ENCODE results near the gene LHX2.

The LHX2 gene

DNA sequence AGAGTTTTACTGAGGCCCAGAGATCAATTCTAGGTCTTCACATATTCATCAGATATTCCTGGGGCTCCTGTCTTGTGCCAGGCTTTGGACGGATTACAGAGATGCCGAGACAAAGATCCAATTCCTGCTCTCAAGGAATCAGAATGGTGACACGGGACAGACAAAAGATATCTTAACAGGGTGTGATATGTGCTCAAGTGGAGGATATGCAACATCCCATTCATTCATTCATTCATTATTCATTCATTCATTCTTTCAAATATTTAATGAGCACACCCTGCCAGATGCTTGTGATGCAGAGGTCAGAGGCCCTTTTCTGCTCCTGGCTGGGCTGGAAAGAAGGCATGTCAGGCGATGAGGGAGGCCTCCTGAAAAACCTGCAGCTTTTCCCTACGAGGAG lies 21.8 kb downstream of the LHX2 start:
- DNase-seq (ENCODE audit: low read depth) = no peak

DNA sequence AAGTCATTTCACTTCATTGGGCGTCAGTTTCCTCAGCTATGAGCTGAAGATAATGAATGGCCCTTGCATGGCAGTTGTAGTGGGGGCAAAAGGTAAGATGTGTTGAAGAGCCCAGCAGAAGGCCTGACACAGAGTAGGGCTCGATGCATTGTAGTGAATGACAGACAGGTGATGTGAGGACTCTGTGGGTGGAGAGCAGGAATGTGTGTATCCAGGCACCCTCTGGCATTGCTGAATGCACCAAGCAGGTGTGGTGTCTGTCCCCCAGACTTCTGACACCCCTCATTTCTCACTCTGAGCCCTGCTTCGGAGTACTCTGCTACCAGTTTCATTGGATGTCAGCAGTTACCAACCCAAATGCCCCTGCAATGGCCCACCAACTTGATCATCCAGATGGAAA lies 22.4 kb downstream of the LHX2 start:
- no peak for DNase-seq (ENCODE audit: low read depth)

DNA sequence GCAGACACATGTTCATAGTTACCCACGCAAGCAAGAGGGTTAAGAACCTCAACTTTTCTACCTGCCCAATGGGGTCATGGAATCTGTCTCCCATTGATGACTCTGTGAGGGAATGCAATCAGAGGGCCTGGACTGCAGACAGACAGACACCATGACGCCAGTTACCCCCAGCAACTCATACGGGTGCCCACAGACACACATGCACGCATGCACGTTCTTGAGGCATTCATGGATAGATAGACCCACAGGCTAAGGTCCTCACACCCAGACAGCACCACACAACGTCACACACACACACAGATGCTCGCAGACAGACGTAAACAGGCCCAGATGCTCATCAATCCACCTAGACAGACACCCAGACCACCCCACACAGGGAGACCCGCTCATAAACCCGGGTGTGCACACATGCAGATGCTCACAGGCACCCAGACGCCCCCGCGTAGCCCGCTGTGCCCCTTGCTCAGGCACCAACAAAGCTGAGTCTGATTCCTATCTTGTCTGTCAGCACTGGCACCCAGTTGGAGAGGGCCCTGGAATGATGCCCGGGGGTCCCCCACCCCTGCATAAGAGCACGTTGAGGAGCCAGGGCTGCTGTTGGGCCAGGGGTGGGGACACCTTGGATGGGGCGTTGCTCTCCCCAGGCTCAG lies 23.6 kb downstream of the LHX2 start:
- no peak for DNase-seq (ENCODE audit: low read depth)

DNA sequence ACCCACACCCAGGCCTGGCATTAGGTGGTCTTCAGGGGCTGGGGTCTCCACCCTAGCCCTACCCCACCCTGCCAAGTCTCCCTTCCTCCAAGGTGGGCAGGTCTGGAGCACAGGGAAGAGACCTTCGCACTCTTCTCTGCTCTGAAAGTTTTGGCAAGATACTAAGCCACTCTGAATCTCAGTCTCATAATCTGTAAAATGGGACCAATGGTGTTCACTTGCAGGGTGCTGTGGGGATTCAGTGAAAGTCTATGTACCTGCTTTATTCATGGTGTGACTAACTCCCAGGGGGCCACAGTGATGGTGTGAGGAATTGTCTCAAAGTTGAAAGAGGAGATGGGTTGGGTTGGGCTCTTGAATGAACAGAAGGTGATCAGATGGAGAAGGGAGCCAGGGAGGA lies 25.0 kb downstream of the LHX2 start:
- DNase-seq (ENCODE audit: low read depth) = no peak

DNA sequence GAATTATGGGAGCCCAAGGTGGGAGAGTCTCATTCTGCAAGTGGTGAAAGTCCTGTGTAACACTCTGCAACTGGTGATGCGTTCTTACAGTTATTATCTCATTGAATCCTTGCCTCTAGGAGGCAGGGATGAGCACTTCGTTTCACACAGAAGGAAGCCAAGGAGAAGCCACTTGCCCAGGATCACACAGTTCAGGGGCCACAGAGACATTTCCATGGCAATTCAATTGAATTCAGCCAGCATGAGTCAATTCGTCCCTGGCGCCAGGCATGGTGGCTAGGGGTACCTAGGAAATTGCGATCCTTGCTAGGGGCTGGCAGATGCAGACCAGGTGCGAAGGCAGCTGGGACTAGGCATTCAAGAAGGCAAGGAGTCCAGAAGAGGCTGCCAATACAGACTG lies 26.2 kb downstream of the LHX2 start:
- no peak for DNase-seq (ENCODE audit: low read depth)

DNA sequence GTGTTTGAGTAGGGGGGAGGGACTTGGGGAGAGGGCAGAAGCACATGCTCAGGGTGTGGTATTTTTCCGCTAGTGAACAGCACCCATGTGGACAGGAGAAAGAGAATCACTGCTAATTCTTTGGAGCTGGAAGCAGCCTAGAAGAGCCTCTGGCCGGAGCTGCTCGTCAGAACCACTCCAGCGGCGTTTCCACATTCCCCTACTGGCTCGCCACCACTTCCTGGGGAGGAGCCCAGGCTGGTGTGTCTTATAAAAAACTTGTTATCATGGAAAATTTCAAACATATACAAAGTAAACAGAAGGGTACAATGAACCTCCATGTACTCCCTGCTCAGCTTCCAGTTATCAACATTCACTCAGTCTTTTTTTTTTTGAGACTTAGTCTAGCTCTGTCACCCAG lies 26.7 kb downstream of the LHX2 start:
- DNase-seq (ENCODE audit: low read depth) = no peak

DNA sequence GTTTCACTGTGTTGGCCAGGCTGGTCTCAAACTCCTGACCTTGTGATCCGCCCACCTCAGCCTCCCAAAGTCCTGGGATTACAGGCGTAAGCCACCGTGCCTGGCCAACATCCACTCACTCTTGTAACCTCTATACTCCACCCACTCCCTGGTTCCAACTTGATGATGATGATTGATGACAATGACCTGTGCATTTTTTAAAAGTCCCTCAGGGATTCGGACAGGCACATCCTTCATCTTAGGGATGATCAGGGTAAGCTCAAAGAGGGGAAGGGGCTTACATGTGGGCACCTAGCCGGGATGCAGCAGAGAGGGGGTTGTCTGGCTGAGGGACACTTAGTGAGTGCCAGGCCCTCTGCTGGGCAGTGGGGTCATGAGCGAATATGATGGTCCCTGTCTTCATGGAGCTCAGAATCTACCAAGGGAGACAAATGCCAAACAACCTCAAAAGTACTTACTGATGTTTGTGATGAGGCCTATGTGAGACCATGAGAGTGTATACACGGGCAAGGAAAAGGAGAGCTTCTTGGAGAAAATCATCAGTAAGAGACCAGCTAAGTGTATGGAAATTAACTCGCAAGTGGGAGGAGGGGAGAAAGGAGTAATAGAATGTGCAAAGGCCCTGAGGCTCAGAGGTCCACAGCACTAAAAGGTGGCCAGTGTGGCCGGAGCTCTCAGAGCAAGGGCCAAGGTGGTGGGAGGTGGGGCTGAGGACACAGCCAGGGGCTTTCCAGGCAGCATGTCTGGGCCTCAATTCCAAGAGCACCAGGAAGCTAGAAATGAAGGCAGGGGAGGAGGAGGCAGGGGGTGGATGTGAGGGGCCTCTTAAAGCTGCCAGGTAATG lies 27.4 kb downstream of the LHX2 start:
- DNase-seq (ENCODE audit: low read depth) = no peak

DNA sequence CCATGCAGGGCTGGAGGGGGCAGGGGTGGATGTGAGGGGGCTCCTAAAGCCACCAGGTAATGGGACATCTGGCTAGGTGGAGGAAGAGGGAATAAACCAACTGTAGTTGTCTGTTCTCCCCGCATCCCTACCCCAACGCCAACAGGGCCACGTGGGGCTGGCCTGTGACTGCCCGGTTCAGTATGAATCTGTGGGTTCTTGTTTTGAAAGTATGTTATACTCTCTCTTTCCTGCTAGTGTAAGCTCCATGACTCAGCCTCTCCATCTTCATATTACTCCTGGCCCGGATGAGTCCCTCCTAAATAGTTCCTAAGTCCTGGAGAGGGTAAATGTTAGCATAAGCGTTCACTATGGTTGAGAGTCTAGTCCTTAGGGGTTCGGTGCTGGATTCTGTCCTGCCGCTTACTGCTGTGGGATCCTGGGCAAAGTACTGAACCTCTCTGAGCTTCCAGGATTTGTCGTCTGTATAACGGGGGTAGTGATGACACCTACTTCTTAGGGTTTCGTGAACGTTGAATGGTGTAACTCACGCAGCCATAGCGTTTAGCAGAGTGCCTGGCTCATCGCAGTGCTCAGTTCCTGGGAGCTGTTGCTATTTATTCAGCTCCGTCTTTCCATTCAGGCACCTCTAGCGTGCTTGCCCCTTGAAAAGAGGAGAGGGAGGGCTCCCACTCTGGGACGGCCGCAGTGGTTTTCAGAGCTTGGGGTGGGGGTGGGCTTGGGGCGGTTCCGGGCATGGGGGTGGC lies 28.8 kb downstream of the LHX2 start:
- no peak for DNase-seq (ENCODE audit: low read depth)

DNA sequence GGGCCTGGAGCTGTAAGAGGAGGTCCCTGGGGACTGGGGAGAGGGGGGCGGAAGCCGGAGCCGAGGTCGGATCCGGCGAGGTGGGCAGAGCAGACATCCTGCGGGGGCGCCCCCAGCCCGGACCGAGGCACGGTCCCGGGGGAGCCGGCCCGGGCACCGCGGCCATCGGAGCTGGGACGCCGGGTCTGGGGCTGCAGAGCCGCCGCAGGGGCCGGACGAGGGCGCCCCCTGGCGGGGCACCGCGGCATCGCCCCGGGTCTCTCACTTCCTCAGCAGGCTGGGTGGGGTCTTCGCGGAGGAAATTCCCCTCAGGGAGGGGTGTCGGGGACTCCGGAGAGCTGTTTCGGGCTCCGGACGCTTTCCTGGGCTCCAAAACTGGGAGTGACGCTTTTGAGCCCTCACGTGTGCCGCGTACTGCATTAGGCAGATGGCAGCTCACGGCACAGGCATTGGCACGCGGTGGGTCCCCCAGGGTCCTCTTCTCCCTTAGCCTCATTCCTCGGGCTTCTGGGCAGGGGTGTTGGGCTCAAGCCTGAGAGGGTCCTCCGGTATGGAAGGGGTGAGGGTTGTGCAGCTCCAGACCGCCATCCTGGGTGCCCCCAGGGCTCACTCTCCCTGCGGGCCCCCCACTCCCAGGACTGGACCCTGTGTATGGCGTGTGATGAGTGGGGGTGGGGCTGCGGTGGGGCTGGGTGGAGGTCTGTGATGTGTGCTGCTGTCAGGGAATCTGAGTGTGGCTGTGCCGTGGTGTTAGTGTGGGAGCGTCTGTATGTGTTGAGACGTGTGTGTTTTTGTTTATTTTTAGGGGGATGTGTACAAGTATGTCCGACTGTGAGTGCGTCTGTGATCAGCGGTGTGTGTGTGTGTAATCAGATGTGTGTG lies 29.6 kb downstream of the LHX2 start:
- peak; percentile 15 for DNase-seq (ENCODE audit: low read depth)

DNA sequence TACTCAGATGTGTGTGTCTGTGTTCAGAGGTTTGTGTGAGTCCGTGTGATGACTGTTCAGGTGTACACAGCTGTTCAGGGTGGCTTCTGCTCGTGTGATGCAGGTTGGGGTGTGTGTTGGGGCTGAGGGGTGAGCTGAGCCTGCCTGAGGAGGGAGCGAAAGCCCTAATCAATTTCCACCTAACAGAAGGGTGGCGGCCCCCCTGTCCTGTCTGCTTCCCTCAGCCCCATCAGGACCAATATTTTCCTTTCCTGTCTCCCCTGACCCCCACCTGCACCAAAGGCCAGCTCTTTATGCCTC lies 30.2 kb downstream of the LHX2 start:
- no peak for DNase-seq (ENCODE audit: low read depth)

DNA sequence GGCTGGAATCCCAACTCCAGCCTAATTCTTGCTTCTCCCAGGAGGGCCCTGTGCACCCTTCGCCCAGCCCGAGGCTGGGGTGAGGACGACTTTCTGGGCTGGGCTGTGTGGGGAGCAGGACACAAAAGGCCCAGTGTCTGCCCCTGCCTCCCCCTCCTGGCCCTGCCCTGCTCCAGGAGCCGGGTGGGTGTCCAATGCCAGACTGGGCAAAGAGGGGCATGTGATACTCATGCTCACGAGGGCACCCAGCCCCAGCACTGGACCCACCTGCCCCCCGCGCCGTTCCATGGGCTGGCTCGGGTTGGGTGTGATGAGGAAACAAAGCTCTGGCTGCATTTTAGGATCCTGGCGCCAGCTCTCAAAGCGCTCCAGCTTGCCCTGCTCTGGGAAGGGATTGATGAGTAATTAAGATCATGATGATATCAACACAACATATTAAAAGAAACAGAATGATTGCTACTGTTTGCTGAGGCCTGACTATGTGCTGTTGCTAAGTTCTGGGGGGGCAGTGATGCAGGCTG lies 30.7 kb downstream of the LHX2 start:
- no peak for DNase-seq (ENCODE audit: low read depth)

DNA sequence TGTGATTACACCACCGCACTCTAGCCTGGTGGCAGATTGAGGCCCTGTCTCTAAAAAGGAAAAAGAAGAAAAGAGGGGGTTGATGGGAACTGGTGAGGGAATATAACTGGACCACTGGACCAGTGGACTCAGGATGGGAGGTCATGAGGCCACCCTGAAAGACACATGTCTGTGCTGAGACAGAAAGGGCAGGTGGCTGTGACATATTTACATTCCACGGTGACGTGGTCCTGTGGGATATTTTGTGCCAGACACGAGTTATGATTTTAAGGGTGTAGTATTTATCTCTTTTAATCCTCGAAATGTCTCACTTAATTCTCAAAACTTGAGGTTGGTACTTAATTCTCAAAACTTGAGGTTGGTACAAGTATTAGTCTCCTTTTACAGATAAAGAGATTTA lies 32.9 kb downstream of the LHX2 start:
- no peak for DNase-seq (ENCODE audit: low read depth)

DNA sequence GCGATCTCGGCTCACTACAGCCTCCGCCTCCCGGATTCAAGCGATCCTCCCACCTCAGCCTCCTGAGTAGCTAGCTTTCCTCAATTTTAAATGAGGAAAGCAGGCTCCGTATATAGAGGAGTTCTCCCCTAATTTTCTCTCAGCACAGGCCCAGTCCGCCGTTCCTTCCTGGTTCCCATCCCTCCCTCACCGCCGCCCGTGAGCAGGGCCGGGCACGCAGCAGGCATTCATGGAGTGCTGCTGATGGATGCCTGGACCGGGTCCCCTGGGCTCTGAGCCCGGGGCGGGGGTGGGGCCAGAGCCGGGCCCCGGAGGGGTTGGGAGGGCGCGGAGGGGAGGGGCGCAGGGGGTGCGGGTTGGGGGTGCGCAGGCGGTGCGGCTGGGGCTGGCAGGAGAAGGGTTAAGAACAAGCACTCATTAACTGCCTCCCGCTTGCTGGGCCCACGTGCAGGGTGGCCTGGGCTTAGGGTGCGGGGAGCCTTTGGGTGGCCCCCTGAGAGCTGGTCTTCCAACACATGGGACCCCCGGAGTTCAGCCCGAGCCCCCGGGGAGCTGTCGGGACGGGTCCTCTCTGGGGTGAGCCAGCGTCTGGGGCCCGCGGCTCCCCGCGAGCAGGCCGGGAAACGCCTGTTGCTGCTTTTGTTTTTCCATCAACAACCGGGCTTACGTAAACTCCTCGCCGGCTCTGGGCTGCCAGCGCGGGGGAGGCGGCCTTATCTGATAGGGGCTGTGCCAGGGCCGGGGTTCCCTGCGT lies 33.7 kb downstream of the LHX2 start:
- no peak for DNase-seq (ENCODE audit: low read depth)

DNA sequence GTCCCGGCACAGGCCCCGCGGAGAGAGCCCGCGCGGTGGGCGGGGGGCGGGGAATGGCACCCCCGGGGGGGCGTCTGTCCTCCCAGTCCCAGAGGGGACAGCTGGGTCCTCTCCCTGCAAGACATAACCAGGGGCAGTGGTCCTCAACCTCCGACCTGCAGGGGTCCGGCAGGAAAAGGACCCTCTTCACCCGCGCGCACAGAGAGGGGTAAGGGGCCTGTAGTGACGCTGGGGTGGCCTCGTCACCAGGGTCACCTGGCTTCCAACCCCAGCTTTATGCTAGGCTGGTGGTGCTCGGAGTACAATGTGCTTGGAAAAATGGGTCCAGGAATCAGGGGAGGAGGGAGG lies 34.2 kb downstream of the LHX2 start:
- DNase-seq (ENCODE audit: low read depth) = no peak

DNA sequence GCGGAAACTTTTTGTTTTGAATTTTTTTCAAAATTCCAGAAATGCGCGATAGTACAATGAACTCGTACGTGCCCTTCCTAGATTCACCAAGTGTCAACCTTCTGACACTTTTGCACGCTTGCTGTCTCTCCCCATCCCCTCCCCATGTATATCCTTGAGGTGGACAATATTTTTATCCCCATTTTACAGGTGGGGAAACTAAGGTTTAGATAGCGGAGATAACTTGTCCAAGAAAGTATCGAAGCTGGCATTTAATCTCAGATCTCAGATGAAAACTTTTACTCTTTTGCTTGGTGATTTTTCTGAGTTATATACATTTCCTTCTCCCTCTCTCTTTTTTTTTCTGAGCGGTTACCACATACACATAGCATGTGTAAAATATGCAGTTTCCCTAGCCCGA lies 34.6 kb downstream of the LHX2 start:
- no peak for DNase-seq (ENCODE audit: low read depth)

DNA sequence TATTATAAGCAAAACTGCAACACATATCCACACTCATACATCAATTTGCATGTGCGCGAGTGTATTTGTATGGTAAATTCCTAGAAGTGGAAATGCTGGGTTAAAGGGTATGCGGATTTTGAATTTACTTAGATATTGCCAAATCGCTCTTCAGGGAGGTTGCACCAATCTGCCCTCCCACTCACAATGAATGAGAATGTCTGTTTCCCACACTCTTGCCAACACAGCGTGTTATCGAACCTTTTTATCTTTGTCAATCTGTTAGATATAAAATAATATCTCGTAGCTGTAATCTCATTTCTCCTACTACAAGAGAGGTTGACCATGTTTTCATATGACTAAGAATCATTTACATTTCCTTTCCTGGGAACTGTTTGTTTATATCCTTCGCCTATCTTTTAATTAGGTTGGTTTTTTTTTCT lies 35.7 kb downstream of the LHX2 start:
- no peak for DNase-seq (ENCODE audit: low read depth)

DNA sequence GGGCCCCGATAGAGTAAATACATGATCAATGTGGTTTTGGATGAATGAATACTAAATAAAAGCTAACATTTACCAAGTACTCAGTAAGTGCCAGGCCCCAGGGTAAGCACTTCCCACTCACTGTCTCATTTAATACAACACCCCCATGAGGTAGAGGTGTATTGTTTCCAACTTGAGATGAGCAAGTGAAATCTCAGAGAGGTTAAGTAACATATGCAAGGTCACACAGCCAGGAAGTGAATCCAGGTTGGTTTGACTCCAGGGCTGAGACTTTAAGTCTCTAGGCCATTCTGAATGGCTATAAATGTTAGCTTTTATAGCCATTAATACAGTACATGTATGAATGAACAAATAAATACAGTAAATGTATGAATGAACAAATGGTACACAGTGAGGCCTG lies 39.4 kb downstream of the LHX2 start:
- no peak for DNase-seq (ENCODE audit: low read depth)

DNA sequence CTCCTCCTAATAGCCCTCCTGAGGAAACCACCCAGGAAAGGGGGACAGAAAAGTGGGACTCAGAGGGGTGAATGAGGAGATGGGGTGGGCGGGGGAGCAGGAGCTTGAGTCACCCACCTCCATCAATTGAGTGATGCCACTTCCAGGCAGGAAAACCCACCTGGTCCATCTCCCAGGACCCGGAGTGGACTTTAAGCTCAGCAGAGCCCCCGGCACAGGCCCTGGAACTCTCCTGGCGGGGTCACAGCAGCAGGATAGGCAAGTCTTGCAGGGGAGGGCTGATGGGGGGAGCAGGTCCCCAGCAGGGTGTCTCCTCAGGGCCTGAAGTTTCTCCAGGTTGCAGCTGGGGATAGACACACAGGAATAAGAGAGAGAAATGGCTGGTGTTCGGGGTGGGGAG lies 40.8 kb downstream of the LHX2 start:
- no peak for DNase-seq (ENCODE audit: low read depth)

DNA sequence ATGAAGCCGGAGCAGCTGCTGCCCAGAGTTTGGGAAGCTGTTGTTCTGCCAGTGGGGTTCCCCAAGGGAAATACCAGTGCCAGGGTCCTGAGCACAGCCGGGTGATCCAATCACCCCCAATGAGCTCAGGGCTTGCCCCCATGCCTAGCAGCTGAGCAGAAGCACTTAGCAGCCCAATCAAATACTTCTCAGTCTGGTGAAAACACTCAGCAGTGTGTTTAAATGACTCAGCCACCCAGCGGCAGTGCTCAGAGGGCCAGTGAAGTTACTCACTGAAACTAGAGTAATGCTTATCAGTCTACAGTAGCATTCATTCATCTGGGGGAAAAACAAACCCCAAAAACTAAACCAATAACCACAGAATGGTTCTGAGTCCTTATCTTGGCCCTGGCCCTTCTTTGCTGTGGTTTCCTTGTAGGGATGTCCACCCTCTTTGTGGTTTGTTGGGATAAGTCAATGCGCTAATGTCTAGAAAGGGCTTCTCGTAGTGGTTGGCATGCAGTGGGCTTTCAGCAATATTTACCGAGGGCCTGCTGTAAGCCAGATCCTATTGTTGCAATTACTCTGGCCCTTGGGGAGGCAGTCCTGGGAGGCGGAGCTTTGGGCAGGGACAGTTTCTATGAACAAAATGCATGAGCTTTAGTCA lies 43.1 kb downstream of the LHX2 start:
- no peak for DNase-seq (ENCODE audit: low read depth)

DNA sequence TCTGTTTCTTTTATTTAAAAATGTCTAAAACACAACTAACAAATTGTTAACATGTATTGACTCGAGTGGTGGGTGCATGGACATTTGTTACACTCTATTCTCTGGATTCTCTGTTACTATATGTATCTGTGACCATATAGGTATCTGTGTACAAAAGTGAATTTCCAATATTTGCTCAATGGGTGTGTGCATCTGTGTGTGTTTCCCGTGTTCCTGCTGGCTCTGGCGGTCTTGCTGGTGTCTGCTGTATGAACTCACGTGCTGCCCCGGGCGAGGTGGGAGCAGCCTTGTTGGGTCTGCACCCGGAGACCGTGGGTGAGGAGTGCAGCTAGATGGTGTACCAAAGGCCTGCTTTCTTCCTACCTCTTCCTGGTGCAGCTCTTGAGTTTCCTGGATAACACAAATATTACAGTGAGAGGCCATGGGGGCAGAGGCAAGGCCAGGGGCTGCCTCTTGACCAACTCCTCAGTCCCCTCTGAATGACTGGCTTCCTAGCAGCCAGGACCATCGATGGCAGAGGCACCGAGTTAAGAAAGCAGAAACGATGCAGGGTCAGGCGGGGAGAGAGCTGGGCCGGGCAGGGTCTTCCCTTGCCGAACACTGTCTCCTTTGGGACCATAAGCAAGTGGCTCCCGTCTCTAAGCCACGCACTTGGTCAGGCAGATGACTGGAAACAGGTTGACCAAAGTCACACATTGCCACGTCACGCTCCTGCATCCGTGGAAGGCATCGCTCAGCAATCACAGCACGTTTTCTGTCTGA lies 49.5 kb downstream of the LHX2 start:
- no peak for DNase-seq (ENCODE audit: low read depth)
